ENCODE results near the gene KRTAP23-1. TPM values are rescaled to one million over a fixed set of nuclear protein-coding genes. Genes with fewer than 3 reads are reported as not detected.

Gene KRTAP23-1
- total and polyA plus RNA-seq, 2 donors from 2014 or later: not detected

- no peak for TF ChIP-seq CTCF (IDR thresholded peaks at IDR 0.05; ENCODE audit: borderline replicate concordance, extremely low read depth, insufficient read depth)
- Histone ChIP-seq H3K9me3 (ENCODE audit: control insufficient read depth in 2 of 3, insufficient read depth in 1 of 3, low read length in 3 of 3) (no peaks in the 10 kb centered on the region), H3K4me3 (ENCODE audit: low read length in 3 of 3) (no peak overlapping the region), H3K27me3 (ENCODE audit: control insufficient read depth, insufficient read depth, low read length) (no peaks in the 10 kb centered on the region), H3K9ac (ENCODE audit: low read length in 3 of 3) (no peak overlapping the region), H3K4me1 (ENCODE audit: control insufficient read depth in 2 of 3, insufficient read depth in 2 of 3, low read depth in 1 of 3, low read length in 3 of 3) (no peaks in the 10 kb centered on the region), H3K27ac (ENCODE audit: low read depth in 2 of 2, low read length in 2 of 2) (no peak overlapping the region), H3K36me3 (ENCODE audit: control insufficient read depth in 2 of 3, insufficient read depth in 3 of 3, low read length in 3 of 3) (no peaks in the 10 kb centered on the region)
- FAIRE-seq (no peak), DNase-seq (no peak)
- intact Hi-C loops (cut with DNase I): no loop called here
These were observed 33.8 kb upstream of the KRTAP23-1 start for GRCh38 chr21:30382201-30382600.

GRCh38 chr21:30372139-30372770 is 23.8 kb upstream of the KRTAP23-1 start, which contains the start of gene KRTAP13-2:
KRTAP13-2 (minus strand) TSS chr21:30372271; CDS start chr21:30372213, 58 bp downstream.
- no peaks in the 10 kb centered on the region for H3K36me3 ChIP-seq (ENCODE audit: control insufficient read depth in 2 of 3, insufficient read depth in 3 of 3, low read length in 3 of 3)
- no peaks in the 10 kb centered on the region for H3K4me1 ChIP-seq (ENCODE audit: control insufficient read depth in 2 of 3, insufficient read depth in 2 of 3, low read depth in 1 of 3, low read length in 3 of 3)
- no peaks in the 10 kb centered on the region for H3K27me3 ChIP-seq (ENCODE audit: control insufficient read depth, insufficient read depth, low read length)
- no peak within 1 kb of the TSS for H3K4me3 ChIP-seq (ENCODE audit: low read length in 3 of 3)
- H3K9me3 ChIP-seq (ENCODE audit: control insufficient read depth in 2 of 3, insufficient read depth in 1 of 3, low read length in 3 of 3): no peaks in the 10 kb centered on the region
- DNase-seq: no peak
- TF ChIP-seq CTCF (IDR thresholded peaks at IDR 0.05; ENCODE audit: borderline replicate concordance, extremely low read depth, insufficient read depth): no peak
- intact Hi-C loops (cut with DNase I): no loop called here
- no peak for FAIRE-seq
- H3K27ac ChIP-seq (ENCODE audit: low read depth in 2 of 2, low read length in 2 of 2): no peak within 1 kb of the TSS
- H3K9ac ChIP-seq (ENCODE audit: low read length in 3 of 3): no peak within 1 kb of the TSS

- TF ChIP-seq CTCF (IDR thresholded peaks at IDR 0.05; ENCODE audit: borderline replicate concordance, extremely low read depth, insufficient read depth): no peak
- Histone ChIP-seq H3K27me3 (ENCODE audit: control insufficient read depth, insufficient read depth, low read length) (no peaks in the 10 kb centered on the region), H3K9me3 (ENCODE audit: control insufficient read depth in 2 of 3, insufficient read depth in 1 of 3, low read length in 3 of 3) (no peaks in the 10 kb centered on the region), H3K36me3 (ENCODE audit: control insufficient read depth in 2 of 3, insufficient read depth in 3 of 3, low read length in 3 of 3) (no peaks in the 10 kb centered on the region), H3K4me1 (ENCODE audit: control insufficient read depth in 2 of 3, insufficient read depth in 2 of 3, low read depth in 1 of 3, low read length in 3 of 3) (no peaks in the 10 kb centered on the region), H3K27ac (ENCODE audit: low read depth in 2 of 2, low read length in 2 of 2) (no peak overlapping the region), H3K4me3 (ENCODE audit: low read length in 3 of 3) (no peak overlapping the region), H3K9ac (ENCODE audit: low read length in 3 of 3) (no peak overlapping the region)
- intact Hi-C loops (cut with DNase I): no loop called here
- FAIRE-seq (no peak), DNase-seq (no peak)
These were observed 7.5 kb upstream of the KRTAP23-1 start for GRCh38 chr21:30355906-30356305.

All from kidney (tissue), 14 donors.